D721Med (cell line): ENCODE data around the gene SLC39A11.

Source experiments
- DNase-seq: peaks from one replicate; pipeline ENCODE4 v3.0.0; 2011; ENCODE audit warnings: low spot score; ENCODE audit not compliant: insufficient read length
- FAIRE-seq: peaks from 2 replicates; lab custom pipeline; 2011; peaks lifted over from hg19 to GRCh38; lab: Jason Lieb, UNC
- TF ChIP-seq, protein P1 (sequence below): IDR thresholded peaks from 2 replicates; pipeline ENCODE4 v1.5.1; 2012; ENCODE audit warnings: mild to moderate bottlenecking, control low read depth; ENCODE audit not compliant: insufficient read depth; ENCODE audit errors: missing control alignments

Gene SLC39A11

DNA sequence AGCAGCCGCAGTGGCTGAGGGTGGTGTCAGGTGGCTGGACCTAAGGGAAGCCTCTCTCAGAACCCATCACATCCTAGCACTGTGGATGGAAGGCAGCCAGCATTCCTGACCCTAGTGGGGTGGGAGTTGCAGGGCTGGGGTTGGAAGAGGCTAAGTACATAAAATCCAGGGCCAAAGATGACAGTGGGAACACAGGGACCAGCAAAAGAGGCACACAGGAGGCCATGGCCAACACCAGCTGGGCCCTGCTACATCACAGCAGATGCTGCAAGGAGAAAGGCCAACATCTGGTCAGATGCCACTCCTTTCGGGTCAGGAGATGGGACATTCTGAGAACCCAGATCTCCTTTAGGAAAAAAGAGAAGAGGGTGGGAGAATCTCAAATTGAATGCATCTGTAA is 415.4 kb downstream of the SLC39A11 start:
- DNase-seq (no peak), FAIRE-seq (no peak)
- TF ChIP-seq, protein P1, sequence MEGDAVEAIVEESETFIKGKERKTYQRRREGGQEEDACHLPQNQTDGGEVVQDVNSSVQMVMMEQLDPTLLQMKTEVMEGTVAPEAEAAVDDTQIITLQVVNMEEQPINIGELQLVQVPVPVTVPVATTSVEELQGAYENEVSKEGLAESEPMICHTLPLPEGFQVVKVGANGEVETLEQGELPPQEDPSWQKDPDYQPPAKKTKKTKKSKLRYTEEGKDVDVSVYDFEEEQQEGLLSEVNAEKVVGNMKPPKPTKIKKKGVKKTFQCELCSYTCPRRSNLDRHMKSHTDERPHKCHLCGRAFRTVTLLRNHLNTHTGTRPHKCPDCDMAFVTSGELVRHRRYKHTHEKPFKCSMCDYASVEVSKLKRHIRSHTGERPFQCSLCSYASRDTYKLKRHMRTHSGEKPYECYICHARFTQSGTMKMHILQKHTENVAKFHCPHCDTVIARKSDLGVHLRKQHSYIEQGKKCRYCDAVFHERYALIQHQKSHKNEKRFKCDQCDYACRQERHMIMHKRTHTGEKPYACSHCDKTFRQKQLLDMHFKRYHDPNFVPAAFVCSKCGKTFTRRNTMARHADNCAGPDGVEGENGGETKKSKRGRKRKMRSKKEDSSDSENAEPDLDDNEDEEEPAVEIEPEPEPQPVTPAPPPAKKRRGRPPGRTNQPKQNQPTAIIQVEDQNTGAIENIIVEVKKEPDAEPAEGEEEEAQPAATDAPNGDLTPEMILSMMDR: no peak

DNA sequence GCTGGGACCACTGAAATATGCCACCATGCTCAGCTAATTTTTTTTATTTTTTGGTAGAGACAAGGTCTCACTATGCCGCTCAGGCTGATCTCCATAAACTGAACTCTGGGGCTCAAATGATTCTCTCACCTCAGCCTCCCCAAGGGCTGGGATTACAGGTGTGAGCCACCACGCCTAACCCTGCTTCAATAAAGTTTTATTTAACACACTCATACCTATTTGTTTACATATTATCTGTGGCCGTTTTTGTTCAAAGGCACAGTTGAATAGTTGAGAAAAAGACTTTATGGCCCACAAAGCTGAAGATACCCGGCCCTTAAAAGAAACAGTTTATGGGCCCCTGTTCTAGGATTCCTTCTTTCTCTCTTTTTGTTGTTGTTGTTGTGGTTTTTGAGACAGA is 419.8 kb downstream of the SLC39A11 start:
- FAIRE-seq (no peak), DNase-seq (no peak)
- TF ChIP-seq, protein P1: no peak

DNA sequence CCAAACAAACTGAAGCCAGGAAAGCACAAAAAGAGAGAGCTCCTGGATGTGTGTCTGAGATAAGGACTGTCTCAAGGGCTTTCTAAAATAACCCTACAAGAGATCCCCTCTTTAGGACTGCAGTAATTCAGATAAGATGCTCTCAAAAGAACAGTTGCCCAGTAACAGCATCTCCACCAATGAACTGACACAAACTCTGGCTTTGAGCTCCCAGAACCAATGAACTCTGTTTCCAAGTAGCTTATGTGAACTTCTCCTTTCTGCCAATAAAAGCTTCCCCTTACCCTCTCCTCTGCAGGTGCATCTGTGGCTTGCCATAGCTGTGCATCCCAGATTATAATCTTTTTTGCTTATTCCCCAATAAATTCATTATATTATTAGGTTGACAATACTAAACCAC is 421.5 kb downstream of the SLC39A11 start:
- TF ChIP-seq, protein P1: no peak

DNA sequence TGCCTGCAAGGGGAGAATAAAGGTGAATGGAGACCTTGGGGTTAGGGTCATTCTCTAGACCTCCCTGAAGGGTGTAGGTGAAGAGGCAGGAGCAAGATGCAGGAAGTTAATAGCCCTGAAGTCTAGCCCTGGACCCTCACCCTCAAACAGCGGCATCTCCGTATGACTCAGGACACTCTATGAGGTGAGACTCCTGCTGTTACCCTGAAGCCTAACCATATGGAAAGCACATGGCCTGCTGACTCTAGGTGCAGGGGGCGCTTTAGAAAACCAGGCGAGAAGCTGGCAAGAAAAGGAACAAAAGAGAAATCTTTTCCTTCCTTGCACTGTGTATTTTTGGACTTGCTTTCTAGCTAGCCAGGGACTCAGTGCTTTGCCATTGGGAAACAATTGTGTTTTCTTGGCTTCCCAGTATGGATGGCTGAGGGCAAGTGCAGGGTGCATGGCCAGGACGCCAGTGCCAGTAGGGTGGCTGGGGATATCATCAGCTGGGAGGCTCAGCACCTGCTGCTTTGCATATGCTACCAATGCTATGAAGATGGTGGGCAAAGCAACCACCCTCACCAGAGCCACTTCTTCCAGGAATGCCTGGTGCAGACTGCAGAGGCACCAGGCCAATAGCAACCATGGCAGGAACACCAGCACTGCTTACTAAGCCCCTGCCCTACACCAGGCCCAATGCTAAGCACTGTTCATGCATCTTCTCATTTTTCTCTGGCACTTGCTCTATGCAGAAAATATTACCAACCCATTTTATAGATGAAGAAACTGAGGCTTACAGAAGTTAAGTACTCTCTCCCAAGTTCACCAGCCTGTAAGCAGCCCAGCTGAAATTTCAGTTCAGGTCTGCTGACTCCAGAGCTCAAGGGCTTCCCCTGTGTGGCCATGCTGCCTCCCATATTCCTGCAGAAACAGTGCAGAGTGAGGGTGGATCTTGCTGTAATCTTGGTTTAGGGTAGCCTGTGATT is 425.1 kb downstream of the SLC39A11 start:
- TF ChIP-seq, protein P1: no peak
- FAIRE-seq (no peak), DNase-seq (no peak)

More for the DNA sequence above, 421.5 kb downstream of the SLC39A11 start:
- DNase-seq: no peak
- no peak for FAIRE-seq

DNA sequence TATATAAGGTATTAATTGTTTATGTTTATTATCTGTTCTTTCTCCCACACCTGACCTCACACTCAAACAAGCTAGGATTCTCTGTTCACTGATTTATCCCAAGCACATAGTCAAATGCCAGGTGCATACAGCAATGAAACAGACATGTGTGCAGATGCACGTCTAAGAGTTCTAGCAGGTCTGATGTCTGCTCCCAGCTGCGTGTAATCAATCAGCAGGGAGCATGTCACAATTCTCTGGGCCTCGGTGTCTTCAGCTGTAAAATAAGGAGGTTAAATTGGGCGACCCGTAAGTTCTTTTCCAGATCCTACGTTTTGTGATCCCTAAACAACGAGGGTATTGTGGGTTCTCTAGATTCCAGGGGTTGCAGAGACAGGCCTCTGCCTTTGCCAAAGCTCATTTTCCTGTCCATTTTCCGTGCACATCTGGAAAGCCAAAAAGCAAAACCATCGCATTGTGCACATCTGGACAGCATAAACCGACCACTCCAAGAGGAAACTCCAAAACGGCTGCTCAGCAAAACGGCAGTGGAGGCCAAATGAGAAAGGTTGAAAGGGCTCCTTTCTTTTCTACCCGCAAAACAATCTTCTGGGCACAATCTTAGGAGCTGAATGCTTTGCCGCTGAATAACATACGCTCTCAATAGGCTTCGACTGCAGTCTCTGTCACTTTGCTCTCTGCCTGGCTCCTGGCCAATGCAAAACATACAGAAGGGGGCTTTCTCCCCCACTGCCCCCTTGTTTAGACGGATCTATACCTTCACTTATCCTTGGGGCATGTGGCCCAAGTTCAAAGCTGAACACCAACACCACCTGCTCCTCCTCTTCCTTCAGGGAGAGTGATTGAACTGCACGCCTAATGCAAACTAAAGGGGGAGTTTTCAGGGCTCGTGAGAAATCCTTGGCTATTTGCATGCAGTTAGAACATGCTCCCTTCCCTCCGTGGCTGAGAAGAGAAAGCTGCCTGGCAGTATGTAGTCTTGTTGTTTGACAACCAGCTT is 426.3 kb downstream of the SLC39A11 start:
- TF ChIP-seq, protein P1: no peak
- FAIRE-seq: no peak
- no peak for DNase-seq

DNA sequence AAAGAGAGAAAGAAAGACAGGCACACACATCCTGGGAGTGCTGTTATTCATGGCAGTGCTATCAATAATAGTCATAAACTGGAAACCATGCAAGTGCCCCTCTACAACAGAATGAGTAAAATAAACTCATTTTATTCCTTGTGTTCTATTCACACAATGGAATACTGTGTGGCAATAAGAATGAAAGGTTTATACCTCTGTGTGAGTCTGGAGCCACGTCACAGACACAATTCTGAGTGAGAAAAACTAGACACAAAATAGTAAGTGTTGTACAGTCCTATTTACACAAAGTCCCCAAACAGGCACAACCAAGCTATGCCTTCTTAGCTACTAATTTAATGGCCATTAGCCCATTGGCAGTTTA is 429.7 kb downstream of the SLC39A11 start:
- TF ChIP-seq, protein P1: no peak
- no peak for DNase-seq
- FAIRE-seq: no peak
